ENCODE data around the gene SNRPA.
A peak's percentile ranks its signal among the peaks of the same experiment; 100 is the strongest.

SNRPA gene

GRCh38 chr19:40799558-40800338 is 48.7 kb downstream of the SNRPA start (continued):
- TF ChIP-seq SP3 (tag by site-specific recombination; IDR thresholded peaks at IDR 0.05) (peak; percentile 96), ZBTB21 (tag by site-specific recombination; IDR thresholded peaks at IDR 0.05) (peak; percentile 6; the same call in 1 of the 2 replicates), ZNF623 (tag by site-specific recombination; IDR thresholded peaks at IDR 0.05) (peak; percentile 18; the same call in 1 of the 2 replicates), ZEB2 (tag by site-specific recombination; IDR thresholded peaks at IDR 0.05) (peak; percentile 82), SP2 (tag by site-specific recombination; IDR thresholded peaks at IDR 0.05) (peak; percentile 93), ATF2 (tag by site-specific recombination; IDR thresholded peaks at IDR 0.05; ENCODE audit: low read depth) (no peak), HIC1 (tag by site-specific recombination; IDR thresholded peaks at IDR 0.05) (peak; percentile 70), KLF10 (tag by site-specific recombination; IDR thresholded peaks at IDR 0.05) (no peak), KLF17 (tag by site-specific recombination; IDR thresholded peaks at IDR 0.05) (peak; percentile 82), KLF9 (tag by site-specific recombination; IDR thresholded peaks at IDR 0.05; ENCODE audit: low read depth) (peak; percentile 74), EGR2 (tag by site-specific recombination; IDR thresholded peaks at IDR 0.05; ENCODE audit: low read depth) (peak; percentile 92), ZNF37A (tag by site-specific recombination; IDR thresholded peaks at IDR 0.05) (no peak), KLF7 (tag by site-specific recombination; IDR thresholded peaks at IDR 0.05; ENCODE audit: borderline replicate concordance) (peak; percentile 87; the same call in 1 of the 2 replicates), ZNF585B (tag by site-specific recombination; IDR thresholded peaks at IDR 0.05) (no peak), ZNF692 (tag by site-specific recombination; IDR thresholded peaks at IDR 0.05) (peak; percentile 61), PRDM1 (tag by site-specific recombination; IDR thresholded peaks at IDR 0.05) (peak; percentile 58; the same call in 1 of the 2 replicates), ZBTB10 (tag by site-specific recombination; IDR thresholded peaks at IDR 0.05) (peak; percentile 91), ZNF501 (tag by site-specific recombination; IDR thresholded peaks at IDR 0.05) (peak; percentile 46; the same call in 1 of the 2 replicates), ZSCAN18 (tag by site-specific recombination; IDR thresholded peaks at IDR 0.05) (no peak), CTCF (tag by site-specific recombination; IDR thresholded peaks at IDR 0.05) (0 out of 2 replicates have a peak, but pooled peaks have one; percentile 38), YY2 (tag by site-specific recombination; IDR thresholded peaks at IDR 0.05) (0 out of 2 replicates have a peak, but pooled peaks have one; percentile 25), OVOL3 (tag by site-specific recombination; IDR thresholded peaks at IDR 0.05) (0 out of 2 replicates have a peak, but pooled peaks have one; percentile 7), GFI1B (tag by site-specific recombination; IDR thresholded peaks at IDR 0.05) (0 out of 2 replicates have a peak, but pooled peaks have one; percentile 6), ZFP69B (tag by site-specific recombination; IDR thresholded peaks at IDR 0.05) (peak; percentile 49; the same call in 1 of the 2 replicates), ZNF76 (tag by site-specific recombination; IDR thresholded peaks at IDR 0.05; ENCODE audit: borderline replicate concordance, low read depth) (peak; percentile 85)
